ENCODE measurements around the gene GPC1. TPM values are rescaled to one million over a fixed set of nuclear protein-coding genes. Genes with fewer than 3 reads are reported as not detected.

Gene GPC1
- total RNA-seq, 2 donors from 2014 or later = 37.8 to 69.7 TPM

- H3K27ac ChIP-seq (ENCODE audit: low read depth, low read length) = no peak overlapping the region
- H3K4me1 Mint-ChIP-seq = peaks cover 22% of the 10 kb centered on the region
- no peak overlapping the region for H3K9ac ChIP-seq (ENCODE audit: extremely low read depth, low read length, poor library complexity, severe bottlenecking)
- 0 to 3% methylated on average over 23 to 72 of the region's 81 CpGs for WGBS, 2 experiments (ENCODE audit: insufficient coverage in 1 of 2, insufficient read length in 1 of 2)
- no peaks in the 10 kb centered on the region for H3K9me3 Mint-ChIP-seq
- peak overlapping the region; percentile 63 for H3K4me3 Mint-ChIP-seq
- DNase-seq = no peak
- H3K4me3 ChIP-seq (ENCODE audit: low read length) = peak overlapping the region; percentile 56
- no peaks in the 10 kb centered on the region for H3K9me3 ChIP-seq (ENCODE audit: control insufficient read depth, low read length)
- H3K4me1 ChIP-seq (ENCODE audit: control insufficient read depth, insufficient read depth, low read length) = peaks cover 10% of the 10 kb centered on the region
- no peaks in the 10 kb centered on the region for H3K36me3 ChIP-seq (ENCODE audit: control insufficient read depth, insufficient read depth, low read length)
- peaks cover 33% of the 10 kb centered on the region for H3K27me3 Mint-ChIP-seq (ENCODE audit: insufficient read depth)
- H3K27ac Mint-ChIP-seq = no peak overlapping the region
- H3K36me3 Mint-ChIP-seq (ENCODE audit: low read depth) = no peaks in the 10 kb centered on the region
- H3K27me3 ChIP-seq (ENCODE audit: control insufficient read depth, insufficient read depth, low read length, poor library complexity, severe bottlenecking) = peaks cover 15% of the 10 kb centered on the region
- TF ChIP-seq CTCF (conservative IDR thresholded peaks at IDR 0.05) = no peak
Measured at GRCh38 chr2:240453461-240454105, 18.1 kb downstream of the GPC1 start.

GRCh38 chr2:240454106-240454901 is 18.8 kb downstream of the GPC1 start:
- H3K27me3 ChIP-seq (ENCODE audit: control insufficient read depth, insufficient read depth, low read length, poor library complexity, severe bottlenecking) = peaks cover 15% of the 10 kb centered on the region
- no peaks in the 10 kb centered on the region for H3K9me3 Mint-ChIP-seq
- peak overlapping the region; percentile 56 for H3K4me3 ChIP-seq (ENCODE audit: low read length)
- 39 to 47% methylated on average over 18 to 35 of the region's 35 CpGs for WGBS, 2 experiments (ENCODE audit: insufficient coverage in 1 of 2, insufficient read length in 1 of 2)
- H3K27ac ChIP-seq (ENCODE audit: low read depth, low read length) = no peak overlapping the region
- no peaks in the 10 kb centered on the region for H3K36me3 ChIP-seq (ENCODE audit: control insufficient read depth, insufficient read depth, low read length)
- DNase-seq = peak; percentile 67
- TF ChIP-seq CTCF (conservative IDR thresholded peaks at IDR 0.05) = no peak
- H3K36me3 Mint-ChIP-seq (ENCODE audit: low read depth) = no peaks in the 10 kb centered on the region
- H3K4me1 Mint-ChIP-seq = peaks cover 22% of the 10 kb centered on the region
- no peak overlapping the region for H3K9ac ChIP-seq (ENCODE audit: extremely low read depth, low read length, poor library complexity, severe bottlenecking)
- H3K4me3 Mint-ChIP-seq = peak overlapping the region; percentile 63
- no peaks in the 10 kb centered on the region for H3K9me3 ChIP-seq (ENCODE audit: control insufficient read depth, low read length)
- no peak overlapping the region for H3K27ac Mint-ChIP-seq
- H3K4me1 ChIP-seq (ENCODE audit: control insufficient read depth, insufficient read depth, low read length) = peaks cover 10% of the 10 kb centered on the region
- peaks cover 31% of the 10 kb centered on the region for H3K27me3 Mint-ChIP-seq (ENCODE audit: insufficient read depth)

- TF ChIP-seq CTCF (conservative IDR thresholded peaks at IDR 0.05) = no peak
- H3K9me3 Mint-ChIP-seq = no peaks in the 10 kb centered on the region
- WGBS, 2 experiments (ENCODE audit: insufficient coverage in 1 of 2, insufficient read length in 1 of 2) = 41% methylated on average over 7 of the region's 7 CpGs; no CpG with 5 or more reads in 1 of the 2 experiments
- peaks cover 28% of the 10 kb centered on the region for H3K27me3 Mint-ChIP-seq (ENCODE audit: insufficient read depth)
- Histone ChIP-seq H3K36me3 (ENCODE audit: control insufficient read depth, insufficient read depth, low read length) (no peaks in the 10 kb centered on the region), H3K9ac (ENCODE audit: extremely low read depth, low read length, poor library complexity, severe bottlenecking) (no peak overlapping the region), H3K4me1 (ENCODE audit: control insufficient read depth, insufficient read depth, low read length) (peaks cover 10% of the 10 kb centered on the region), H3K27ac (ENCODE audit: low read depth, low read length) (no peak overlapping the region), H3K27me3 (ENCODE audit: control insufficient read depth, insufficient read depth, low read length, poor library complexity, severe bottlenecking) (peaks cover 15% of the 10 kb centered on the region), H3K9me3 (ENCODE audit: control insufficient read depth, low read length) (no peaks in the 10 kb centered on the region), H3K4me3 (ENCODE audit: low read length) (no peak overlapping the region)
- peak overlapping the region; percentile 63 for H3K4me3 Mint-ChIP-seq
- no peaks in the 10 kb centered on the region for H3K36me3 Mint-ChIP-seq (ENCODE audit: low read depth)
- H3K27ac Mint-ChIP-seq = no peak overlapping the region
- DNase-seq = no peak
- H3K4me1 Mint-ChIP-seq = peaks cover 20% of the 10 kb centered on the region
Measured at GRCh38 chr2:240455272-240455646, 19.8 kb downstream of the GPC1 start.

Data from endodermal cell (in vitro differentiated cells).